AG04450 (cell line): ENCODE data around the gene COPG2. TPM values are rescaled to one million over a fixed set of nuclear protein-coding genes. Genes with fewer than 3 reads are reported as not detected.

ENCODE experiments used
- CTCF ChIA-PET: fragments of 300-600, 350-600 bp; formaldehyde crosslinking; extraction: SDS; loops from one replicate; lab custom pipeline; 2022; ENCODE audit warnings: antibody characterized with exemption, inconsistent platforms; lab: Charles Lee
- POLR2A ChIA-PET: fragments of 350-600 bp; formaldehyde crosslinking; extraction: SDS; loops from one replicate; lab custom pipeline; 2021; ENCODE audit warnings: antibody characterized with exemption, inconsistent platforms; lab: Yijun Ruan, JAX
- DNase-seq: peaks from one replicate; pipeline ENCODE4 v3.0.0-alpha.2; 2011; ENCODE audit warnings: low read depth, low spot score
- H3K27ac ChIP-seq: one replicate; pipeline ENCODE4 v1.5.1; 2012; ENCODE audit warnings: low read depth, low read length, control low read depth
- H3K27me3 ChIP-seq: one replicate; pipeline ENCODE4 v1.6.0; 2012; ENCODE audit warnings: low read length; ENCODE audit not compliant: control insufficient read depth, insufficient read depth
- H3K4me3 ChIP-seq: 2 replicates; pipeline ENCODE4 v1.5.1; 2011; ENCODE audit warnings: mild to moderate bottlenecking, low read depth, low read length, control low read depth
- H3K9me3 ChIP-seq: 2 replicates; pipeline ENCODE4 v1.5.1; 2012; ENCODE audit warnings: low read length; ENCODE audit not compliant: control insufficient read depth, insufficient read depth
- polyA plus RNA-seq: library from polyadenylated mRNA; depleted of rRNA; stranded (reverse); fragments of >200 nt; gene quantifications from 2 replicates; pipeline ENCODE4 v1.2.3, GENCODE V29; 2011
- TF ChIP-seq, protein P1 (sequence below): IDR thresholded peaks from 2 replicates; pipeline ENCODE4 v1.5.1; 2011; ENCODE audit warnings: low read depth, low read length, control low read depth, inconsistent platforms

COPG2 gene
- polyA plus RNA-seq, 1 experiment: 40.6 TPM

DNA sequence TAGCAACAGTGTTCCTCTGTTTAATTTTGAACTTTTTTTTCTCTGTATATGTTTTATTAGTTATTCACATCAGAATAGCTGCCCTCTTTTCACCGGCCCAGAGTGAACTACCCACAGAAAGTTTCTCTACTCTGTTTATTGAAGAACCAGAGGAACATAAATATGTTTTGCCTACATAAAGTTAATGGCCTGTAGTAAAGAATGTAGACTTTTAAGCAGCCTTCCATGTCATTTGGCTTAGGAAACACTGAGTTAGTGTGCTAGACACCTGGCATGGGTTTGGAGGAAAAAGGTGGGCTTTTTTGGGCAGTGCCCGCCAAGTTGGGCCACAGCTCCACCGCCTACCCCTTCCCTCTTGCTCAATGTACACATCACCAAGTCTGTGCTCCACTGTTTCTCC is 185.5 kb downstream of the COPG2 start:
- DNase-seq: no peak
- no peaks in the 10 kb centered on the region for H3K27me3 ChIP-seq
- no peak overlapping the region for H3K4me3 ChIP-seq
- CTCF ChIA-PET: no interaction called here
- POLR2A ChIA-PET: no interaction called here
- H3K27ac ChIP-seq: no peak overlapping the region
- TF ChIP-seq, protein P1, sequence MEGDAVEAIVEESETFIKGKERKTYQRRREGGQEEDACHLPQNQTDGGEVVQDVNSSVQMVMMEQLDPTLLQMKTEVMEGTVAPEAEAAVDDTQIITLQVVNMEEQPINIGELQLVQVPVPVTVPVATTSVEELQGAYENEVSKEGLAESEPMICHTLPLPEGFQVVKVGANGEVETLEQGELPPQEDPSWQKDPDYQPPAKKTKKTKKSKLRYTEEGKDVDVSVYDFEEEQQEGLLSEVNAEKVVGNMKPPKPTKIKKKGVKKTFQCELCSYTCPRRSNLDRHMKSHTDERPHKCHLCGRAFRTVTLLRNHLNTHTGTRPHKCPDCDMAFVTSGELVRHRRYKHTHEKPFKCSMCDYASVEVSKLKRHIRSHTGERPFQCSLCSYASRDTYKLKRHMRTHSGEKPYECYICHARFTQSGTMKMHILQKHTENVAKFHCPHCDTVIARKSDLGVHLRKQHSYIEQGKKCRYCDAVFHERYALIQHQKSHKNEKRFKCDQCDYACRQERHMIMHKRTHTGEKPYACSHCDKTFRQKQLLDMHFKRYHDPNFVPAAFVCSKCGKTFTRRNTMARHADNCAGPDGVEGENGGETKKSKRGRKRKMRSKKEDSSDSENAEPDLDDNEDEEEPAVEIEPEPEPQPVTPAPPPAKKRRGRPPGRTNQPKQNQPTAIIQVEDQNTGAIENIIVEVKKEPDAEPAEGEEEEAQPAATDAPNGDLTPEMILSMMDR: no peak
- peaks cover 5% of the 10 kb centered on the region; the same call in 1 of the 2 replicates for H3K9me3 ChIP-seq

DNA sequence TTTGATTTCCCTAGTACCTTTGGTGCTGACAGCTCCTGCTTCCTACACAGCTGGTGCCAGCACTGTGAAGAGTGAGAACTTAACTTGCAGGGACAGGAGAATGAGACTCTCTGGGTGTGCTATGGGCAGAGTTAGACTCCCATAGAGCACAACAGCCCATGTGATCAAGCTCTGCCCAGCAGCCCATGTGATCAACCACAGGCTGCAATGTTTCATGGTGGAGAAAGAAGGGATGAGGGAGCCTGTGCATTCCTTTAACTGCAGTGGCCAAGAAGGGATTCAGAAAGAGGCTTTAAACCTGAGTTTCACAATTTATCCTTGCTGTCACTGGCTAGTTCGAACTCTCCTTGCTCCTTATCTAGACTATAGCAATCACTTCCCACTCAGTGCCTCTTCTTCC is 186.7 kb downstream of the COPG2 start:
- CTCF ChIA-PET: no interaction called here
- no peak for DNase-seq
- Histone ChIP-seq H3K27ac (no peak overlapping the region), H3K27me3 (no peaks in the 10 kb centered on the region), H3K4me3 (no peak overlapping the region), H3K9me3 (peaks cover 5% of the 10 kb centered on the region; the same call in 1 of the 2 replicates)
- TF ChIP-seq, protein P1: no peak
- POLR2A ChIA-PET: no interaction called here

DNA sequence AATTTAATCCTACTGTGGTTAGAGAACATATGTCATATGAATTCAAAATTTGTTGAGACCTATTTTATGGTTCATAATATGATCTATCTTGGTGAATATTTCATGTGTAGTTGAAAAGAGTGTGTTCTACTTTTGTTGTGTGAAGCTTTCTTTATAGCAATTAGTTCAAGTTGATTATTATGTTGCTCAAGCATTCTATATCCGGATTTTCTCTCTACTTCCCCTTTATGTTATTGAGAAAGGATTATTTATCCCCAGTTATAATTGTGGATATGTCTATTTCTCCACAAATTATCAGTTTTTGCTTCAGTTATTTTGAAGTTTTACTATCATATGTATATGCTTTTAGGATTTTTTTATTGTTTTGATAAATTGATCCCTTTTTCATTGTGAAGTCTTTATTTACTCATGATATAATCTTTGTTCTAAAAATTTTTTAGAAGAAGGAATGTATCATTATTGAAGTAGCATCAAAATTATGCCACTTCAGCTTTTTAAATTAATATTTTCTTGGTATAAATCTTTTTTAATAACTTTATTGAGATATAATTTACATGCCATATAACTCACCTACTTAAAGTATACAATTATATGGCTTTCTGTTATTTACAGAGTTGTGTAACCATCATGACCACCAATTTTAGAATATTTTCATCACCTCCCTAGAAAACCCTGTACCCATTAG is 188.7 kb downstream of the COPG2 start:
- Histone ChIP-seq H3K27me3 (no peaks in the 10 kb centered on the region), H3K9me3 (no peaks in the 10 kb centered on the region), H3K4me3 (no peak overlapping the region), H3K27ac (no peak overlapping the region)
- no peak for DNase-seq
- POLR2A ChIA-PET: no interaction called here
- TF ChIP-seq, protein P1: no peak
- CTCF ChIA-PET: interaction anchor here (1.0 kb wide), 2 partner anchors 20 to 408 kb away, joined by 3 read pairs; no protein-coding TSS in a partner anchor

DNA sequence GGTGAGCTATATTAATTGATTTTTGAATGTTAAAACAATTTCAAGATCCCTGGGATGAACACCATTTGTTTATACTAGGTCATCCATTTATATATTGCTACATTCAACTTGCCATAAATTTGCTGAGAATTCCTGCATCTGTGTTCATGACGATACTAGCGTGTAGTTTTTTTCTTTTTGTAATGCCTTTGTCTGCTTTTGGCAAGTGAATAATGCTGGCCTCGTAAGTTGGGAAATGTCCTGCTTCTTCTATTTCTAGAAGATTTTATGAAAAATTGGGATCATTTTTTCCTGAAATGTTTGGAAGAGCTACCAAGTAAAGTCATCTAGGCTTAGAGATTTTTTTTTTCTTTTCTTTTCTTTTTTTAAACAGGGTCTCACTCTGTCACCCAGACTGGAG is 189.6 kb downstream of the COPG2 start:
- CTCF ChIA-PET: interaction anchor here (0.5 to 1.0 kb wide), 4 partner anchors 8 to 407 kb away, joined by 3 to 5 read pairs (median 3); no protein-coding TSS in a partner anchor
- TF ChIP-seq, protein P1: no peak
- POLR2A ChIA-PET: no interaction called here

DNA sequence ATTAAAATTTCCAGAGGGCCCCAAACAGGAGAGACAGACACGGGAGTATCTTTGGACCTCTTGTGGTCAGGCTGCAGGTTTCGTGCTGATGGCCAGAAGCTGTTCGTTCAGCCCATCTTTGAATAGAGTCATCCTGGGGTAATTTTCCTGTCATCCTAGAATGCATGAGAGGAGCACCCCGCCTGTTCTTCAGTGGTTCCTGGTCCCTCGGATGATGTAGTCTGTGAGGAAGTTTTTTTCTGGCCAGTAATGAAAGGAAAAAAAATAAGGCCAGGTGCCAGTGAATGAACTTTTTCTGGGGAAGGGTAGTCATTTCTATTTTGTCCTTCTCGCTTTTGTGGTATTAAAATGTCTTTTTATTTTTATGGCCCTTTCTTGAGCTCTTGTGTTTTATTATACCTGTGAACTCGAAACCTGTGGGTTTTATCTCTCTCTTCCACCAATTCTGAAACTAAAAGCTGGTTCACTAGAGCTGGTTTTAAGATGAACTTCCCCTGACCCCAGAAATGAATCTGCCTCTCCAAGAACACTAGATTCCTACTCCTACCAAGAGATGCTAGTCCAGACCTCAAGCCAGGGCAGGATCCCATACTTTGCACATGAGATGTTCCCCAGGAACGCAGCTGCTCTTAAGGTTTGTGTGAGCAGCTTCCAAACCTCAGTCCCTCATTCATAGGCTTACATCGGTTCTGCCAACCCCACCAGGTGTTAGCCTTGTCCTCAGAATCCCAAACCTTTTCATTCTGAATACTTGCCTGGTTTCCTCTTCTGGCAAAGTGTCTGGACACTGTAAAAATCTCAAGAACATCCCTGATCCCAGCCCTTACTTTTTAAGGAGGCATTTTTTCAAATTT is 192.0 kb downstream of the COPG2 start:
- H3K4me3 ChIP-seq: no peak overlapping the region
- ChIA-PET POLR2A (no interaction called here), CTCF (no interaction called here)
- TF ChIP-seq, protein P1: no peak
- no peaks in the 10 kb centered on the region for H3K27me3 ChIP-seq
- no peak overlapping the region for H3K27ac ChIP-seq
- DNase-seq: no peak
- H3K9me3 ChIP-seq: no peaks in the 10 kb centered on the region

More for the DNA sequence above, 189.6 kb downstream of the COPG2 start:
- no peak for DNase-seq
- Histone ChIP-seq H3K4me3 (no peak overlapping the region), H3K27me3 (no peaks in the 10 kb centered on the region), H3K27ac (no peak overlapping the region), H3K9me3 (no peaks in the 10 kb centered on the region)
